Measurements from ENCODE around the gene SEBOX. TPM values are rescaled to one million over a fixed set of nuclear protein-coding genes. Genes with fewer than 3 reads are reported as not detected.
A peak's percentile ranks its signal among the peaks of the same experiment; 100 is the strongest.

The SEBOX gene
- total RNA-seq, 5 donors from 2014 or later (not counting 1 experiment from before 2014, with no cell fraction given) = not detected

- Mint-ChIP-seq H3K27me3 (no peaks in the 10 kb centered on the region), H3K27ac (no peak overlapping the region), H3K9me3 (no peaks in the 10 kb centered on the region), H3K4me3 (no peak overlapping the region), H3K4me1 (no peaks in the 10 kb centered on the region), H3K36me3 (peaks cover 21% of the 10 kb centered on the region)
- WGBS (ENCODE audit: insufficient coverage) = 99% methylated on average over 16 of the region's 19 CpGs
- Histone ChIP-seq H3K36me3 (ENCODE audit: control insufficient read depth in 2 of 2, extremely low read depth in 1 of 2, insufficient read depth in 1 of 2, low read length in 1 of 2) (peaks cover 17 to 93% of the 10 kb centered on the region in 2 donors), H3K4me1 (ENCODE audit: control insufficient read depth in 1 of 2, extremely low read depth in 1 of 2, insufficient read depth in 2 of 2, low read length in 2 of 2) (no peaks in the 10 kb centered on the region), H3K27ac (ENCODE audit: low read length) (no peak overlapping the region), H3K9me3 (no peaks in the 10 kb centered on the region), H3K4me3 (ENCODE audit: control insufficient read depth in 1 of 2, extremely low read depth in 1 of 2, low read length in 1 of 2) (no peak overlapping the region), H3K27me3 (replicated peaks in 1 of 2; ENCODE audit: control insufficient read depth in 2 of 2, extremely low read depth in 1 of 2, insufficient read depth in 2 of 2, low read length in 1 of 2) (no peaks in the 10 kb centered on the region)
- ATAC-seq (replicated peaks in 1 of 4) (no peak), DNase-seq (no peak)
- POLR2A ChIA-PET = no interaction called here
- CTCF ChIA-PET = no interaction called here
Observed at GRCh38 chr17:28344435-28344901, 20.5 kb downstream of the SEBOX start.

GRCh38 chr17:28344011-28344410 lies 21.0 kb downstream of the SEBOX start:
- CTCF ChIA-PET = no interaction called here
- peaks cover 16 to 92% of the 10 kb centered on the region in 2 donors for H3K36me3 ChIP-seq (ENCODE audit: control insufficient read depth in 2 of 2, extremely low read depth in 1 of 2, insufficient read depth in 1 of 2, low read length in 1 of 2)
- H3K27ac Mint-ChIP-seq = no peak overlapping the region

GRCh38 chr17:28343491-28343932 lies 21.5 kb downstream of the SEBOX start:
- WGBS (ENCODE audit: insufficient coverage) = 58% methylated on average over 8 of the region's 10 CpGs
- Mint-ChIP-seq H3K27me3 (no peaks in the 10 kb centered on the region), H3K9me3 (no peaks in the 10 kb centered on the region), H3K4me1 (peaks cover 0 to 4% (median 2%) of the 10 kb centered on the region in 3 donors), H3K36me3 (peaks cover 27% of the 10 kb centered on the region), H3K27ac (peak overlapping the region in 1 of 2 donors; percentile 50), H3K4me3 (no peak overlapping the region)
- Histone ChIP-seq H3K27ac (ENCODE audit: low read length) (no peak overlapping the region), H3K4me3 (ENCODE audit: control insufficient read depth in 1 of 2, extremely low read depth in 1 of 2, low read length in 1 of 2) (no peak overlapping the region), H3K4me1 (ENCODE audit: control insufficient read depth in 1 of 2, extremely low read depth in 1 of 2, insufficient read depth in 2 of 2, low read length in 2 of 2) (no peaks in the 10 kb centered on the region), H3K36me3 (ENCODE audit: control insufficient read depth in 2 of 2, extremely low read depth in 1 of 2, insufficient read depth in 1 of 2, low read length in 1 of 2) (peaks cover 14 to 89% of the 10 kb centered on the region in 2 donors), H3K27me3 (replicated peaks in 1 of 2; ENCODE audit: control insufficient read depth in 2 of 2, extremely low read depth in 1 of 2, insufficient read depth in 2 of 2, low read length in 1 of 2) (no peaks in the 10 kb centered on the region), H3K9me3 (no peaks in the 10 kb centered on the region)
- ChIA-PET CTCF (no interaction called here), POLR2A (interaction anchor here in 1 of 2 donors (0.6 to 0.8 kb wide), 3 partner anchors 12 to 569 kb away, joined by 4 read pairs; no protein-coding TSS in a partner anchor)
- peak in 2 of 4 experiments; percentile 21 to 51 for ATAC-seq (replicated peaks in 1 of 4)
- DNase-seq = no peak

More at GRCh38 chr17:28344011-28344410, 21.0 kb downstream of the SEBOX start:
- peaks cover 0 to 2% (median 0%) of the 10 kb centered on the region in 3 donors for H3K4me1 Mint-ChIP-seq
- H3K27ac ChIP-seq (ENCODE audit: low read length) = no peak overlapping the region
- no peaks in the 10 kb centered on the region for H3K27me3 ChIP-seq (replicated peaks in 1 of 2; ENCODE audit: control insufficient read depth in 2 of 2, extremely low read depth in 1 of 2, insufficient read depth in 2 of 2, low read length in 1 of 2)
- no peaks in the 10 kb centered on the region for H3K27me3 Mint-ChIP-seq
- 94% methylated on average over 7 of the region's 9 CpGs for WGBS (ENCODE audit: insufficient coverage)
- no peak for DNase-seq
- no peaks in the 10 kb centered on the region for H3K9me3 Mint-ChIP-seq
- ATAC-seq (replicated peaks in 1 of 4) = no peak
- H3K4me3 Mint-ChIP-seq = no peak overlapping the region
- POLR2A ChIA-PET = no interaction called here
- H3K9me3 ChIP-seq = no peaks in the 10 kb centered on the region
- no peak overlapping the region for H3K4me3 ChIP-seq (ENCODE audit: control insufficient read depth in 1 of 2, extremely low read depth in 1 of 2, low read length in 1 of 2)
- H3K36me3 Mint-ChIP-seq = peaks cover 24% of the 10 kb centered on the region
- H3K4me1 ChIP-seq (ENCODE audit: control insufficient read depth in 1 of 2, extremely low read depth in 1 of 2, insufficient read depth in 2 of 2, low read length in 2 of 2) = no peaks in the 10 kb centered on the region

- H3K4me1 Mint-ChIP-seq = peaks cover 10 to 13% (median 13%) of the 10 kb centered on the region in 3 donors
- peaks cover 10 to 78% of the 10 kb centered on the region in 2 donors for H3K36me3 ChIP-seq (ENCODE audit: control insufficient read depth in 2 of 2, extremely low read depth in 1 of 2, insufficient read depth in 1 of 2, low read length in 1 of 2)
- H3K4me3 Mint-ChIP-seq = no peak overlapping the region
- no peak overlapping the region for H3K4me3 ChIP-seq (ENCODE audit: control insufficient read depth in 1 of 2, extremely low read depth in 1 of 2, low read length in 1 of 2)
- ATAC-seq (replicated peaks in 1 of 4) (no peak), DNase-seq (no peak)
- ChIA-PET CTCF (no interaction called here), POLR2A (no interaction called here)
- WGBS (ENCODE audit: insufficient coverage) = 93% methylated on average over 14 of the region's 14 CpGs
- peaks cover 24% of the 10 kb centered on the region for H3K36me3 Mint-ChIP-seq
- no peak overlapping the region for H3K27ac Mint-ChIP-seq
- no peaks in the 10 kb centered on the region for H3K9me3 Mint-ChIP-seq
- H3K27me3 Mint-ChIP-seq = no peaks in the 10 kb centered on the region
- no peak overlapping the region for H3K27ac ChIP-seq (ENCODE audit: low read length)
- no peaks in the 10 kb centered on the region for H3K4me1 ChIP-seq (ENCODE audit: control insufficient read depth in 1 of 2, extremely low read depth in 1 of 2, insufficient read depth in 2 of 2, low read length in 2 of 2)
- H3K9me3 ChIP-seq = no peaks in the 10 kb centered on the region
- H3K27me3 ChIP-seq (replicated peaks in 1 of 2; ENCODE audit: control insufficient read depth in 2 of 2, extremely low read depth in 1 of 2, insufficient read depth in 2 of 2, low read length in 1 of 2) = no peaks in the 10 kb centered on the region
Observed at GRCh38 chr17:28342313-28342712, 22.7 kb downstream of the SEBOX start.

- Histone ChIP-seq H3K27ac (ENCODE audit: low read length) (no peak overlapping the region), H3K4me3 (ENCODE audit: control insufficient read depth in 1 of 2, extremely low read depth in 1 of 2, low read length in 1 of 2) (no peak overlapping the region), H3K27me3 (replicated peaks in 1 of 2; ENCODE audit: control insufficient read depth in 2 of 2, extremely low read depth in 1 of 2, insufficient read depth in 2 of 2, low read length in 1 of 2) (no peaks in the 10 kb centered on the region), H3K9me3 (no peaks in the 10 kb centered on the region), H3K36me3 (ENCODE audit: control insufficient read depth in 2 of 2, extremely low read depth in 1 of 2, insufficient read depth in 1 of 2, low read length in 1 of 2) (peaks cover 10 to 70% of the 10 kb centered on the region in 2 donors), H3K4me1 (ENCODE audit: control insufficient read depth in 1 of 2, extremely low read depth in 1 of 2, insufficient read depth in 2 of 2, low read length in 2 of 2) (peaks cover 3 to 4% of the 10 kb centered on the region in 2 experiments)
- Mint-ChIP-seq H3K27ac (no peak overlapping the region), H3K36me3 (peaks cover 19% of the 10 kb centered on the region), H3K9me3 (no peaks in the 10 kb centered on the region), H3K4me1 (peaks cover 18 to 21% (median 20%) of the 10 kb centered on the region in 3 donors), H3K4me3 (no peak overlapping the region), H3K27me3 (no peaks in the 10 kb centered on the region)
- ATAC-seq (replicated peaks in 1 of 4) (no peak), DNase-seq (no peak)
- POLR2A ChIA-PET = no interaction called here
- 97% methylated on average over 7 of the region's 11 CpGs for WGBS (ENCODE audit: insufficient coverage)
- CTCF ChIA-PET = no interaction called here
Observed at GRCh38 chr17:28341516-28341915, 23.5 kb downstream of the SEBOX start.

- Mint-ChIP-seq H3K36me3 (peaks cover 19% of the 10 kb centered on the region), H3K27ac (no peak overlapping the region)
- CTCF ChIA-PET = no interaction called here
Observed at GRCh38 chr17:28340374-28340773, 24.6 kb downstream of the SEBOX start.

More at GRCh38 chr17:28340374-28340773, 24.6 kb downstream of the SEBOX start:
- DNase-seq (no peak), ATAC-seq (replicated peaks in 1 of 4) (no peak)
- peaks cover 10 to 58% of the 10 kb centered on the region in 2 donors for H3K36me3 ChIP-seq (ENCODE audit: control insufficient read depth in 2 of 2, extremely low read depth in 1 of 2, insufficient read depth in 1 of 2, low read length in 1 of 2)
- POLR2A ChIA-PET = no interaction called here
- no peak overlapping the region for H3K27ac ChIP-seq (ENCODE audit: low read length)
- peaks cover 6 to 12% of the 10 kb centered on the region in 2 experiments for H3K4me1 ChIP-seq (ENCODE audit: control insufficient read depth in 1 of 2, extremely low read depth in 1 of 2, insufficient read depth in 2 of 2, low read length in 2 of 2)
- H3K4me3 ChIP-seq (ENCODE audit: control insufficient read depth in 1 of 2, extremely low read depth in 1 of 2, low read length in 1 of 2) = no peak overlapping the region
- H3K27me3 ChIP-seq (replicated peaks in 1 of 2; ENCODE audit: control insufficient read depth in 2 of 2, extremely low read depth in 1 of 2, insufficient read depth in 2 of 2, low read length in 1 of 2) = no peaks in the 10 kb centered on the region
- no peaks in the 10 kb centered on the region for H3K27me3 Mint-ChIP-seq
- 84% methylated on average over 5 of the region's 6 CpGs for WGBS (ENCODE audit: insufficient coverage)
- H3K4me3 Mint-ChIP-seq = no peak overlapping the region
- peaks cover 28 to 29% (median 28%) of the 10 kb centered on the region in 3 donors for H3K4me1 Mint-ChIP-seq
- H3K9me3 ChIP-seq = no peaks in the 10 kb centered on the region
- H3K9me3 Mint-ChIP-seq = no peaks in the 10 kb centered on the region

All from T-cell (primary cell).